Trophoblast cell (in vitro differentiated cells and primary cell): Measurements from ENCODE around the gene MAB21L3.

Source experiments
- DNase-seq, 2 donors: peaks; one replicate each; pipeline ENCODE4 v3.0.0-alpha.2; 2016
- H2AFZ ChIP-seq: 2 replicates; pipeline ENCODE4 v1.6.1; 2013; ENCODE audit warnings: low read length, moderate library complexity, mild to moderate bottlenecking; ENCODE audit not compliant: insufficient read depth, poor library complexity
- H2AK5ac ChIP-seq: 2 replicates; pipeline ENCODE4 v1.6.1; 2013; ENCODE audit warnings: mild to moderate bottlenecking, low read length
- H2BK120ac ChIP-seq: 2 replicates; pipeline ENCODE4 v1.6.1; 2013; ENCODE audit warnings: low read length, mild to moderate bottlenecking, moderate library complexity; ENCODE audit not compliant: insufficient read depth, poor library complexity
- H2BK12ac ChIP-seq: 2 replicates; pipeline ENCODE4 v1.6.1; 2013; ENCODE audit warnings: mild to moderate bottlenecking, low read length, moderate library complexity
- H2BK5ac ChIP-seq: 2 replicates; pipeline ENCODE4 v1.6.1; 2013; ENCODE audit warnings: low read length, low read depth, moderate library complexity, mild to moderate bottlenecking; ENCODE audit not compliant: poor library complexity
- H3K14ac ChIP-seq: 2 replicates; pipeline ENCODE4 v1.6.1; 2013; ENCODE audit warnings: mild to moderate bottlenecking, low read length
- H3K18ac ChIP-seq: 2 replicates; pipeline ENCODE4 v1.6.1; 2013; ENCODE audit warnings: mild to moderate bottlenecking, low read length
- H3K23ac ChIP-seq: 2 replicates; pipeline ENCODE4 v1.6.1; 2013; ENCODE audit warnings: low read length
- H3K27ac ChIP-seq: 2 replicates; pipeline ENCODE4 v1.5.1; 2013; ENCODE audit warnings: low read depth, mild to moderate bottlenecking, inconsistent platforms, low read length, moderate library complexity
- H3K27me3 ChIP-seq: 2 replicates; pipeline ENCODE4 v1.6.1; 2013; ENCODE audit warnings: inconsistent platforms, mild to moderate bottlenecking, low read length, moderate library complexity; ENCODE audit not compliant: insufficient read depth
- H3K36me3 ChIP-seq, 2 experiments: 1 replicate in 1 of 2; 2 replicates in 1 of 2; pipeline ENCODE4 v1.6.1; 2013; ENCODE audit warnings: low read length in 2 of 2, mild to moderate bottlenecking in 2 of 2, moderate library complexity in 1 of 2; ENCODE audit not compliant: insufficient read depth in 2 of 2, control insufficient read depth in 1 of 2
- H3K4ac ChIP-seq: 2 replicates; pipeline ENCODE4 v1.6.1; 2013; ENCODE audit warnings: low read depth, mild to moderate bottlenecking, low read length, moderate library complexity
- H3K4me1 ChIP-seq, 2 experiments: 1 replicate in 1 of 2; 2 replicates in 1 of 2; pipeline ENCODE4 v1.6.1; 2013; ENCODE audit warnings: low read length in 2 of 2, mild to moderate bottlenecking in 2 of 2, moderate library complexity in 1 of 2; ENCODE audit not compliant: insufficient read depth in 2 of 2, control insufficient read depth in 1 of 2
- H3K4me2 ChIP-seq: 2 replicates; pipeline ENCODE4 v1.6.1; 2013; ENCODE audit warnings: inconsistent platforms, mild to moderate bottlenecking, low read length, moderate library complexity
- H3K4me3 ChIP-seq: 2 replicates; pipeline ENCODE4 v1.5.1; 2013; ENCODE audit warnings: mild to moderate bottlenecking, low read depth, low read length, inconsistent platforms
- H3K79me1 ChIP-seq: one replicate; pipeline ENCODE4 v1.6.1; 2013; ENCODE audit warnings: low read length
- H3K79me2 ChIP-seq: 2 replicates; pipeline ENCODE4 v1.6.1; 2013; ENCODE audit warnings: low read length, mild to moderate bottlenecking; ENCODE audit not compliant: control insufficient read depth, insufficient read depth, poor library complexity
- H3K9ac ChIP-seq: 2 replicates; pipeline ENCODE4 v1.6.1; 2013; ENCODE audit warnings: mild to moderate bottlenecking, low read length
- H3K9me3 ChIP-seq: 2 replicates; pipeline ENCODE4 v1.6.1; 2013; ENCODE audit warnings: low read depth, mild to moderate bottlenecking, control low read depth, inconsistent platforms, low read length; ENCODE audit not compliant: insufficient read depth
- H4K12ac ChIP-seq: 2 replicates; pipeline ENCODE4 v1.6.1; 2013; ENCODE audit warnings: low read depth, mild to moderate bottlenecking, low read length, moderate library complexity
- H4K8ac ChIP-seq: 2 replicates; pipeline ENCODE4 v1.6.1; 2013; ENCODE audit warnings: low read depth, mild to moderate bottlenecking, low read length, moderate library complexity
- H4K91ac ChIP-seq: one replicate; pipeline ENCODE4 v1.6.1; 2013; ENCODE audit warnings: low read depth, mild to moderate bottlenecking, low read length, moderate library complexity
- WGBS: extraction: QIAGEN DNeasy Blood & Tissue Kit; methylation state at CpG from one replicate; pipeline ENCODE4 v1.1.7; 2013; ENCODE audit warnings: missing lambda C conversion rate; ENCODE audit not compliant: insufficient read length, insufficient coverage; ENCODE audit errors: extremely low coverage; 5-methylcytosine and 5-hydroxymethylcytosine counted together

Gene MAB21L3

DNA sequence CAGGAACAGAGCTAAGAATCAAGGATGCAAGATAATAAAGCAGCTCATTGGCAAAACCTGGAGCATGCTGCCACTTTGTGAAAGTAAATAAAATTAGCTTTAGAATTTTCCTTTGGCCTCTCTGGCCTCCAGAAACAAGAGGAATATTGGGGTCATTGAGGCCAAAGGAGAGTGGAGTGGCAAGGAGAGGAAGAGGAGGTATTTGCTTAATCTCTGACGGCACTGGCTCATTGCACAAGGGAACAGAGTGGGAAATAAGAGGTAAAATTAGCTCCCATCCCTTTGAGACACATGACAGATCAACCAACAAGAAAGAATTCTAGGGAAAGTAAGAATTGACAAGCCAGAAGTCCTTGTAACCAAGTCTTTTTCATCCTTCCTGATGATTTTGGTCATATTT lies 48.4 kb downstream of the MAB21L3 start:
- Histone ChIP-seq H3K27ac (no peak overlapping the region), H3K79me2 (no peaks in the 10 kb centered on the region), H3K9ac (no peak overlapping the region), H3K4me1 (no peaks in the 10 kb centered on the region), H3K4me3 (no peak overlapping the region), H3K79me1 (no peaks in the 10 kb centered on the region), H2AK5ac (no peak overlapping the region), H3K18ac (no peak overlapping the region), H3K9me3 (peaks cover 2% of the 10 kb centered on the region), H3K14ac (no peak overlapping the region), H4K91ac (no peak overlapping the region), H2BK12ac (no peak overlapping the region), H3K23ac (no peak overlapping the region), H2AFZ (no peak overlapping the region), H4K8ac (no peak overlapping the region), H2BK120ac (no peak overlapping the region), H3K4ac (no peak overlapping the region), H3K36me3 (no peaks in the 10 kb centered on the region), H3K27me3 (no peaks in the 10 kb centered on the region), H3K4me2 (no peak overlapping the region), H4K12ac (no peak overlapping the region), H2BK5ac (no peak overlapping the region)
- no CpG with 5 or more reads among the region's 1 CpG for WGBS
- no peak for DNase-seq

DNA sequence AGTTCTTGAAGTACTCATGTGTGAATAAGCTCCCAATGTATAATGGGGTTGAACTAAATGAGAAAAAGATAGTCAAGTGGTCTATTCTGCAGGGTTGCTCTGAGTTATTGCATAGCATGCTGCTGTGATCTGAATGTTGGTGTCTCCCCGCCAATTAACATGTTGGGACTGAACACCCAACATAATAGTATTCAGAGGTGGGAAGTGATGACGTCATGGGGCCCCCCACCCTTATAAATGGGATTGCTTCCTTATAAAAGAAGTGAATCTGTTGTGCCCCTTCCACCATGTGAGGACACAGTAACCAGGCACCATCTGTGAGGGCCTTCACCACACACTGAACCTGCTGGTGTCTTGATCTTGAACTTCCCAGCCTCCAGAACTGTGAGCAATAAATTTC lies 50.2 kb downstream of the MAB21L3 start:
- Histone ChIP-seq H3K4me1 (no peaks in the 10 kb centered on the region), H3K9me3 (peaks cover 2% of the 10 kb centered on the region), H3K79me1 (no peaks in the 10 kb centered on the region), H2AK5ac (no peak overlapping the region), H3K9ac (no peak overlapping the region), H2AFZ (no peak overlapping the region), H2BK12ac (no peak overlapping the region), H3K27me3 (no peaks in the 10 kb centered on the region), H4K8ac (no peak overlapping the region), H3K14ac (no peak overlapping the region), H2BK5ac (no peak overlapping the region), H3K36me3 (no peaks in the 10 kb centered on the region), H3K4me2 (no peak overlapping the region), H3K4me3 (no peak overlapping the region), H3K79me2 (no peaks in the 10 kb centered on the region), H4K91ac (no peak overlapping the region), H3K4ac (no peak overlapping the region), H2BK120ac (no peak overlapping the region), H4K12ac (no peak overlapping the region), H3K23ac (no peak overlapping the region), H3K18ac (no peak overlapping the region), H3K27ac (no peak overlapping the region)
- WGBS = no CpG with 5 or more reads among the region's 2 CpGs
- DNase-seq = no peak

DNA sequence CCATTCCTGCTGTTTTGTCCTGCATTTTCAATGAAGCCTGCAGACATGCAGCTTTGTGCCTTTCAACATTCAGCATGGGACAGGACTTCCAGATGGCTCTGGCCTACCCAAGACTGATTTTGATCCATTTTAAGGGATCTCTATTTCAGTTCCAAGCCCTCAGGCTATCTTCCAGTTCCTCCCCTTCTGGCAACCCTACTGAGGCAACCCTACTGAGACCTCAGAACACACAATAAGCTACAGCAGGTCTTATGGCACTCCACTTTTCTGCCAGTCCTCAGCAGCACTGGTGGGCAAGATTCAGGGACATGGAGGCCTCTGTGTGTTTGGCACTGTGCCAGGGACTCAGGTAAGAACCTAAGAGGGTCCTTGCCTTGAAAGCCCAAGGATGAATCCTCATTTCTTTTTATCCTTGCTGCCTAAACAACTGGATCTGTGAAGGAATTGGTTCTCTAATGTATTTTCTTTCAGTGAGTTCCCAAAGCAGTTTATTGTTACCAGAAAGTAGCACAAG lies 50.7 kb downstream of the MAB21L3 start:
- DNase-seq = no peak
- Histone ChIP-seq H3K79me1 (no peaks in the 10 kb centered on the region), H3K9ac (no peak overlapping the region), H3K14ac (no peak overlapping the region), H2BK5ac (no peak overlapping the region), H3K4me2 (no peak overlapping the region), H2AK5ac (no peak overlapping the region), H3K9me3 (peaks cover 2% of the 10 kb centered on the region), H3K4ac (no peak overlapping the region), H2BK120ac (no peak overlapping the region), H4K91ac (no peak overlapping the region), H3K79me2 (no peaks in the 10 kb centered on the region), H3K4me3 (no peak overlapping the region), H2BK12ac (no peak overlapping the region), H3K27ac (no peak overlapping the region), H4K8ac (no peak overlapping the region), H3K4me1 (no peaks in the 10 kb centered on the region), H3K18ac (no peak overlapping the region), H2AFZ (no peak overlapping the region), H3K23ac (peak overlapping the region; percentile 29), H3K36me3 (no peaks in the 10 kb centered on the region), H4K12ac (no peak overlapping the region), H3K27me3 (no peaks in the 10 kb centered on the region)

DNA sequence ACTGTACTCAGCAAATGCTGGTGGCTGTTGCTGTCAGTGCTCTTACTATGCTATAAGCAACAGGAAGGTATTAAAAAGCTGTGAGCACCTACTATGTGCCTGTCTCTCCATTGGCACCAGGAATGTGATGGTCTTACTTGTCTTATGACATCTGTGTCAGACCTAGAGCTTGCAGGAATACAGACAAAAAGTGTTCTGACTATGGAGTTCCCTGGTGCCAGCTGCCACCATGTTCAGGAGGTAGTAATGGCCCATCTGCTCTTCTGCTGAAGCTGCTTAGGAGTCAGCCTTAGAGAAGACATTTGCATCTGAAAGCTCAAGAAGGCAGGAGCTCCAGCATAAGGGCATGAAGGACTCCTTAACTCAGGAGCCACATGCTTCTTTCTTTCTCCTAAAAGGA lies 52.3 kb downstream of the MAB21L3 start:
- H3K4me2 ChIP-seq = no peak overlapping the region
- H3K27ac ChIP-seq = no peak overlapping the region
- H3K36me3 ChIP-seq = no peaks in the 10 kb centered on the region
- no peak overlapping the region for H2BK5ac ChIP-seq
- H3K4me3 ChIP-seq = no peak overlapping the region
- no peak overlapping the region for H4K8ac ChIP-seq
- H2AK5ac ChIP-seq = no peak overlapping the region
- no peaks in the 10 kb centered on the region for H3K27me3 ChIP-seq
- H4K91ac ChIP-seq = no peak overlapping the region
- no peaks in the 10 kb centered on the region for H3K9me3 ChIP-seq
- DNase-seq = no peak
- H3K79me2 ChIP-seq = no peaks in the 10 kb centered on the region
- H3K4ac ChIP-seq = no peak overlapping the region
- H2AFZ ChIP-seq = no peak overlapping the region
- H3K23ac ChIP-seq = no peak overlapping the region
- peaks cover 6 to 7% of the 10 kb centered on the region in 2 experiments for H3K4me1 ChIP-seq
- no peak overlapping the region for H3K14ac ChIP-seq
- no peak overlapping the region for H3K9ac ChIP-seq
- no peak overlapping the region for H4K12ac ChIP-seq
- peaks cover 6% of the 10 kb centered on the region for H3K79me1 ChIP-seq
- no peak overlapping the region for H3K18ac ChIP-seq
- H2BK120ac ChIP-seq = no peak overlapping the region
- no peak overlapping the region for H2BK12ac ChIP-seq
